OCI-LY1 (cell line): ENCODE results near the gene PDLIM3.

Experiments
- EZH2 ChIP-seq: fragments of 200-600 bp; sonication (generic), shearing (Covaris generic); IDR thresholded peaks from 2 replicates; pipeline ENCODE4 v1.8.0; 2017; ENCODE audit warnings: borderline replicate concordance, mixed run types, mild to moderate bottlenecking, antibody characterized with exemption, low read length, moderate library complexity, mixed read lengths
- TF ChIP-seq, protein P1 (sequence below): fragments of 200-600 bp; sonication (generic), shearing (Covaris generic); IDR thresholded peaks from 2 replicates; pipeline ENCODE4 v1.5.1; 2017; ENCODE audit warnings: mild to moderate bottlenecking, antibody characterized with exemption, low read length, moderate library complexity, mixed read lengths

DNA sequence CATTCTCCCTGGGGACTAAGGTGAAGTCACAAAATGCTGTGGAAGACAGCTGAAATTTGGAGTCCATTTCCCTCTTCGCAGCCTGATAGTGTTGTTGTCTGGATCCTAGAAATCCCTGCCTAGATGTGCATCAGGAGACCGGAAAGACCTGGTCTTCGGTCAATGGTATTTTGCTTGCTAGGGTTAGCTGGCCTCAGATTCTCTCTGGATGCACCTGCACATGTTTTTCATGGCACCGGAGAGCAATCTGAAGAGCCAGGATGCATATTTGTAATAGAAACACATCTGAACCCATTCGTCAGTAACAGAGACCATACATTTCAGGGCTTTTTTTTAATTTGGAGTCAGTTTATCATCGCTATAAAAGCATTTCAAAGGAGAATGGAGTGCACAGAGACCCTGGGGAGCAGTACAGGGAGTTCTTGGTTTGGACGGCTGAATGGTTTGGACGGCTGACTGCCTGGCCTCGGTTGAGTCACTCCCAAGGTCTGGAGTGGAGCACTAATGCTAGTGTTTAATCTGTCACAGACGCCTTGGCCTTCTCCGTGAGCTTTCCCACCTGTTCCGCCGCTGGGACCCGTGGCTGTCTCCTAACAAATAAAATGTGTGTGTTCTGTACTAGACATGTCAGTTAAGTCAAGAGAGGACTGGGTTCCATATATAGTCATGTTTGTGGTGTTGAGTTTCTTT lies 7.5 kb upstream of the PDLIM3 start:
- TF ChIP-seq, protein P1, sequence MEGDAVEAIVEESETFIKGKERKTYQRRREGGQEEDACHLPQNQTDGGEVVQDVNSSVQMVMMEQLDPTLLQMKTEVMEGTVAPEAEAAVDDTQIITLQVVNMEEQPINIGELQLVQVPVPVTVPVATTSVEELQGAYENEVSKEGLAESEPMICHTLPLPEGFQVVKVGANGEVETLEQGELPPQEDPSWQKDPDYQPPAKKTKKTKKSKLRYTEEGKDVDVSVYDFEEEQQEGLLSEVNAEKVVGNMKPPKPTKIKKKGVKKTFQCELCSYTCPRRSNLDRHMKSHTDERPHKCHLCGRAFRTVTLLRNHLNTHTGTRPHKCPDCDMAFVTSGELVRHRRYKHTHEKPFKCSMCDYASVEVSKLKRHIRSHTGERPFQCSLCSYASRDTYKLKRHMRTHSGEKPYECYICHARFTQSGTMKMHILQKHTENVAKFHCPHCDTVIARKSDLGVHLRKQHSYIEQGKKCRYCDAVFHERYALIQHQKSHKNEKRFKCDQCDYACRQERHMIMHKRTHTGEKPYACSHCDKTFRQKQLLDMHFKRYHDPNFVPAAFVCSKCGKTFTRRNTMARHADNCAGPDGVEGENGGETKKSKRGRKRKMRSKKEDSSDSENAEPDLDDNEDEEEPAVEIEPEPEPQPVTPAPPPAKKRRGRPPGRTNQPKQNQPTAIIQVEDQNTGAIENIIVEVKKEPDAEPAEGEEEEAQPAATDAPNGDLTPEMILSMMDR: no peak
- TF ChIP-seq EZH2: no peak
